ENCODE measurements around the gene GLYAT. TPM values are rescaled to one million over a fixed set of nuclear protein-coding genes. Genes with fewer than 3 reads are reported as not detected.
"Not testable (repeated sequence)": the region's sequence is repeated elsewhere in the genome, so short reads cannot be mapped to it uniquely, and the experiment has no call there.

Gene GLYAT
- total and polyA plus RNA-seq, 2 of the 8 experiments (the other 6 are each of a cell fraction or from before 2014, with no cell fraction given) = not detected

- H3K79me2 ChIP-seq (ENCODE audit: control insufficient read depth in 1 of 2, insufficient read depth in 2 of 2, low read length in 2 of 2); H2BK20ac ChIP-seq (ENCODE audit: low read length); H3K23ac ChIP-seq (ENCODE audit: insufficient read length); H2AFZ ChIP-seq (ENCODE audit: low read length); H2BK5ac ChIP-seq (ENCODE audit: low read depth, low read length); H3K9ac ChIP-seq (replicated peaks in 1 of 4; ENCODE audit: extremely low read depth in 1 of 4, low read depth in 3 of 4, low read length in 3 of 4); H3K36me3 ChIP-seq (ENCODE audit: control insufficient read depth in 2 of 4, insufficient read depth in 4 of 4, low read length in 3 of 4); H4K5ac ChIP-seq (ENCODE audit: insufficient read length, low read depth, low read length); H3K4ac ChIP-seq (replicated peaks; ENCODE audit: insufficient read length, low read depth, low read length); DNase-seq (ENCODE audit: low read depth in 1 of 2, low spot score in 2 of 2); H3K27me3 ChIP-seq (replicated peaks in 1 of 4; ENCODE audit: control insufficient read depth in 3 of 4, extremely low read depth in 1 of 4, insufficient read depth in 3 of 4, low read length in 3 of 4); H3K27ac ChIP-seq (ENCODE audit: low read depth, low read length); H3K14ac ChIP-seq (ENCODE audit: insufficient read length); H2BK15ac ChIP-seq (ENCODE audit: low read length); H2BK12ac ChIP-seq (ENCODE audit: low read depth, low read length); POLR2A ChIA-PET (ENCODE audit: partially characterized antibody); H2AK5ac ChIP-seq (ENCODE audit: low read depth, low read length); H3K79me1 ChIP-seq (ENCODE audit: low read depth, low read length); H3K18ac ChIP-seq (ENCODE audit: extremely low read depth, low read length); CTCF ChIA-PET (ENCODE audit: partially characterized antibody); H3K4me3 ChIP-seq (ENCODE audit: extremely low read depth in 1 of 4, insufficient read depth in 2 of 4, low read depth in 3 of 4, low read length in 4 of 4); H3K4me1 ChIP-seq (replicated peaks in 1 of 4; ENCODE audit: control insufficient read depth in 3 of 4, insufficient read depth in 4 of 4, low read length in 3 of 4); H4K91ac ChIP-seq (replicated peaks; ENCODE audit: insufficient read length, low read length); H3K56ac ChIP-seq (replicated peaks; ENCODE audit: insufficient read length, low read depth, low read length); FAIRE-seq; H4K8ac ChIP-seq (ENCODE audit: extremely low read depth, insufficient read depth, low read length); H3K23me2 ChIP-seq (ENCODE audit: low read depth, low read length); H4K20me1 ChIP-seq (replicated peaks in 1 of 2; ENCODE audit: control insufficient read depth in 1 of 2, insufficient read depth in 2 of 2, low read length in 2 of 2); H2BK120ac ChIP-seq (replicated peaks; ENCODE audit: low read depth, low read length); H3K4me2 ChIP-seq (ENCODE audit: insufficient read depth in 1 of 2, low read depth in 2 of 2, low read length in 2 of 2): not testable (repeated sequence)
- WGBS, 2 experiments (ENCODE audit: extremely low coverage in 1 of 2, insufficient coverage in 1 of 2, insufficient read length in 1 of 2, insufficient replicate concordance in 2 of 2, low coverage in 1 of 2, low lambda C conversion rate in 2 of 2, missing lambda C conversion rate in 1 of 2) = 71% methylated on average over 2 of the region's 3 CpGs; no CpG with 5 or more reads in 1 of the 2 experiments
- peaks cover 10 to 13% of the 10 kb centered on the region in 2 experiments; a peak in 2 of 4 replicates for H3K9me3 ChIP-seq (ENCODE audit: insufficient read depth in 2 of 2, low read depth in 1 of 2, low read length in 1 of 2)
Observed at GRCh38 chr11:58696825-58697224, 34.9 kb downstream of the GLYAT start.

All from H1 (cell line).